ENCODE data around the gene ZCCHC13.
A peak's percentile ranks its signal among the peaks of the same experiment; 100 is the strongest.
"Not testable (repeated sequence)": the region's sequence is repeated elsewhere in the genome, so short reads cannot be mapped to it uniquely, and the experiment has no call there.

ZCCHC13 gene

DNA sequence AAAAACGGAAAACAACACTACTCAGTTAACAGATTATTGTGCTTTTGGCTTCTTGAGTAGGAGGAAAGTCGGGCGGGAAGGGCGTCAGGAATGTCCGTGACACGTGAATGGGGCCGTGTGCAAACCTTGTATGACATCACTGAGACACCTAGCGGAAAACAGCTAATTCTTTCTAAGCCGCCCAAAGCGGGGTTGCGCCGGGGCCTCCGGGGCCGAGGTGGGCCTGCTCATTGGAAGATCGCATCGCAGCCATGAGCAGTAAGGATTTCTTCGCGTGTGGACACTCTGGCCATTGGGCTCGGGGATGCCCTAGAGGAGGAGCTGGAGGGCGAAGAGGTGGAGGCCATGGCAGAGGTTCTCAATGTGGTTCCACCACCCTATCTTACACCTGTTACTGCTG, at the start of gene ZCCHC13:
Gene ZCCHC13, plus strand, starts transcription at position 165 of the 400 bp plus-strand sequence. Its CDS starts 87 bp downstream, at position 252.
- DNase-seq (ENCODE audit: low read depth in 2 of 2) = no peak

DNA sequence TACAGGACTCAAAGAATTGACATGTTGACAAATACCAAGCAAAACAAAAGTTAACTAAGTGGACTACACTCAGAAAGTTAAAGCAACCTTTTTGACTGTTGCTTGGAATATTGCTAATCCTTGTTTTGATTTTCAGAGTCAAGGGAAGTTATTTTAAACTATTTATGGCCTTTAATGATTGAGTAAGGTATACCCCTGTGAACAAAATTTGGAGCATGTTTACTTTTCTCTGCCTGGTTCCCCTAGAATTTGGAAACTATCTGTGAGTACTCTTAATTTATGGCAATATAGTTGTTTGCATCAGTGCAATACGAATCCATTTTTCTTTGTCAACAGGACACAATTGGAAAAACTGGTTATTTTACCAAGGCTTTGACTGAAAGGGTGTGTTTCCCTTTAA, 45.9 kb upstream of the ZCCHC13 start:
- not testable (repeated sequence) for DNase-seq (ENCODE audit: low read depth in 2 of 2)

GRCh38 chrX:74259885-74260491, 44.0 kb upstream of the ZCCHC13 start:
- DNase-seq (ENCODE audit: low read depth in 2 of 2) = no peak

GRCh38 chrX:74262452-74263209, 41.3 kb upstream of the ZCCHC13 start:
- no peak for DNase-seq (ENCODE audit: low read depth in 2 of 2)

GRCh38 chrX:74270393-74270792, 33.6 kb upstream of the ZCCHC13 start:
- DNase-seq (ENCODE audit: low read depth in 2 of 2) = no peak

DNA sequence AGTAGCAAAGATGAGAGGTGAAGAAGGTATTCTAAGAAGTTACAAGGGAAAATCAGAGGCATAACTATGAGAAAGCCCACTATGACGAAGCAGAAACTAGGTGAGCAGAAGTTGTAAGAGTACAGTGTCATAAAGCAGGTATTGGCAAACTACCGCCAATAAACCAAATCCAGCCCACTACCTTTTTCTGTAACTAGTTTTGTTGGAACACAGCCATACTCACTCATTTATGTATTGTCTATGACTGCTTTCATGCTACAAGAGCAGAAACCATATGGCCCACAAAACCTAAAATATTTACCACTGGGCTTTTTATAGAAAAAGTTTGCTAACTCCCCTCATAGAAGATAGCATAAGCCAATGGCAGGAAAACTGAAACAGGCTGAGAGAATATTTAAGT, 31.8 kb upstream of the ZCCHC13 start:
- DNase-seq (ENCODE audit: low read depth in 2 of 2) = no peak

DNA sequence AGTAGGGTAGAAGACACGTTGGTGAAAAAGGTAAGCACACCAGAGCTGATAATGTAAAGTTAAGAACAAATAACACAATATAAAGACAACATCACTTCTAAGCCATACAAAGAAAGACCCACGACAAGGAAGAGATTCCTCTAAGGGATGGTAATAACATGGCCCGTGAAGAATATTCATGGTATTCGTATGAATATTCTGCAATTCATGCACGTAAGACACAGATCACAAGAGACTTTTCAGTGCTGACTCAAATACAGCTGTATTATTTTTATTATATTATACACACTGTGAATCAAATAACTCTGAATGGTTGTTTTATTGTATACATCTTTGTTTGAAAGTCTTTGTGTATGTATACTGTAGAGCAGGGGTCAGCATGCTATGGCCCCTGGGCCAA, 29.5 kb upstream of the ZCCHC13 start:
- no peak for DNase-seq (ENCODE audit: low read depth in 2 of 2)

DNA sequence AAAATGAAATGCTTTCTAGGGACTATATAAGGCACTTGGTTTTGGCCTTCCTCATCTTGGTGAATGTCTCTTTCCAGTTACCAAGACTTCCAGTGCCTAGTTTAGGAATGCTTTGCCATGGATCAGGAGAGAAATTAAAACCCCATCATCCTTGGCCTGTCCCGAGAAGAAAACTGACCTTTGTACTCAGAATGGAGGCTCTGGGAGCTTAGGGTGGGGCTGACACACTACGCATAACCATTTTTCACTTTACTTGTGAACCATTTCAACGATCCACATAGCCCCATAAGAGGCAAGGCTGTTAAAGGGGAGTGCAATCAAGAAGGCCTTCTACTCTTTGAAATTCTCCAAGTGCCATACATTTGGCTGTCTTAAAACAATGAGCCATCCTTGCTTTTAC, 26.7 kb upstream of the ZCCHC13 start:
- no peak for DNase-seq (ENCODE audit: low read depth in 2 of 2)

DNA sequence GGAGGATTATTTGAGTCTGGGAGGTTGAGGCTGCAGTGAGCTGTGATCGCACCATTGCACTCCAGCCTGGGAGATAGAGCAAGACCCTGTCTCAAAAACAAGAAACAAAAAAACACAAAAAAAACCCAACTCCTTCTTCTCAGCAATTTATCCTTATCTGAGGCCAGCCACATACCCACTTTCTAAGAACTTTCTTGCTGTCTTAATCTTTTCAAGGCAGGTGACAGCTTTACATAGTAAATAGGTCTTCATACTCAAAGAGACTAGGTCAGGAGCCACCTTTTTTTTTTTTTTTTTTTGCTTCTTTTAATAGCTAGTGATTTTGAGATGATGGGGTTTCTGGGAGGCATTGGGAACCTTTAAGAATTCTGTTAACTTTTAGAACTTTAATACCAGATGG, 26.1 kb upstream of the ZCCHC13 start:
- no peak for DNase-seq (ENCODE audit: low read depth in 2 of 2)

DNA sequence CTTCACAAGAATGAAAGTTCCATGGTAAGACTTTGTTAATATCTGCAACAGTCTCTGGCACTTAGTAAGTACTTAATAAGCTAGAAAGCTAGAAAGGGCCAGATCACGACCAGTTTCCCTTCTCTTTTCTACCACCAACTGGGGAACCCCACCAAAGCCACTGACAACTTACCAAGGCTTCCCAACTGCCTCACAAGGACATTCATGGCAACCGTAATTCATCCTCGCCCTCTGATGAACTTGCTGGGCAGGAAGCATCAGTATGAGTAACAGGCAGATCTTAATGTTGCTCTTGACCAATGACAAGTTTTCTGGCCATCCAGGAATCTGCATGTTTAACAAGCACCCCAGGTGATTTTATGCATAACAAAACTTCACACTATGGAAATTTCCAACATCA, 23.2 kb upstream of the ZCCHC13 start:
- no peak for DNase-seq (ENCODE audit: low read depth in 2 of 2)

DNA sequence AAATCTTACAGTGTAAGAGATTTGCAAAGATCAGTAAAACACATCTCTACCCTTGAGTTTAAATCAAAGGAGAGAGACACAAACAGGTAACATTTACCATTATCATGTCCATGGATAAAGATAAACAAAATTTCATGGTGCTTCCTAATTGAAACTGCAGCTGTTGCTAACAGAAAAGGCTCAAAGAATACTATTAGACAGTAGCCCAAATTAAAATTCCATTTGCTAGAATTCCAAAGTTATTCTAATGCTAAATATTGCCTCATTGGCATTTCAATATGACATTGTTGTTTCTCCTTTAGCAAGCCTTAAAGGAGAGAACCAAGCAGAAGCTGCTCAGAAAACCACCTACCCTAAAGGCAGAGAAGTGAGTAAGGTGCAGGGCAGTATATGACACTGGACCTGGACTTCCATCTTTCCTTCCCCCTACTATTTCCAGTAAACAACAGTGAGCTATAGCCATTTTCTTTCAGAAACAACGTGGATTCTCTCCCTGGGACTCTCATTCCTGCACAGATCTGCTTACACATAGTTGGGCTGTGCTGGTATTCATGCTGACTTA, 19.5 kb upstream of the ZCCHC13 start:
- no peak for DNase-seq (ENCODE audit: low read depth in 2 of 2)

- no peak for DNase-seq (ENCODE audit: low read depth in 2 of 2)
Measured at GRCh38 chrX:74286950-74287740, 16.8 kb upstream of the ZCCHC13 start.

DNA sequence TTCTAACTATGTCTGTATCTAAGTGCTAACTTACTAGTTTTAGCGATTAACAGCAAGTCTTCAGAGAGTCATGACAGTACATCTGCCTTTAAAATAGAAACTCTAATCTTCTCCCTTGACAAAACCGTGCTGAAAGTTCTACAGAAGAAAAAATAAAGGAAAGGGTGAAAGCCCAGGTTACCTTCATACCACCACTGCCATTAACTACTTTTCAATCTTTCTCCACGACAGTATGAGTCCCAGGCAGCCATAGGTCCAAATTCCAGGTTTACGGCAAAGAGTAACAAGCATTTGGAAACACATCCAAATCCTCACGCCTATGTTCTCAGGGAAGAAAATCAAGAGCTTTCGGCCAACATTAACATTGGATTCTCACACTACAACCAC, 12.4 kb upstream of the ZCCHC13 start:
- no peak for DNase-seq (ENCODE audit: low read depth in 2 of 2)

GRCh38 chrX:74291964-74292807, 11.8 kb upstream of the ZCCHC13 start:
- peak; percentile 53 to 63 for DNase-seq (ENCODE audit: low read depth in 2 of 2)

GRCh38 chrX:74292808-74293123, 11.2 kb upstream of the ZCCHC13 start:
- no peak for DNase-seq (ENCODE audit: low read depth in 2 of 2)

- DNase-seq (ENCODE audit: low read depth in 2 of 2) = peak; percentile 35 to 41
Measured at GRCh38 chrX:74293343-74293946, 10.5 kb upstream of the ZCCHC13 start.

DNA sequence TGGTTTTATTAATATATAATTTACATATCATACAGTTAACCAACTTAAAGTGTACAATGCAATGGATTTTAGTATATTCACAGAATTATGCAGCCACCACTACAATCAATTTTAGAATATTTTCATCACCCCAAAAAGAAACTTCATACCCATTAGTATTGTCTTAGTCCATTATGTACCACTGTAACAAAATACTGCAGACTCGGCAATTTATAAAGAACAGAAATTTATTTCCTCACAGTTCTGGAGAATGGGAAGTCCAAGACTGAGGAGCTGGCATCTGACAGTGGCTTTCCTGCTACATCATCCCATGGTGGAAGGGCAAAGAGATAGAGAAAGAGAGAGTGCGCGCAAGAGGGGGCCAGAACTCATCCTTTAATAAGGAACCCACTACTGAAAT, 8.9 kb upstream of the ZCCHC13 start:
- no peak for DNase-seq (ENCODE audit: low read depth in 2 of 2)

- DNase-seq (ENCODE audit: low read depth in 2 of 2) = no peak
Measured at GRCh38 chrX:74297766-74298165, 6.2 kb upstream of the ZCCHC13 start.

GRCh38 chrX:74300869-74301268, 3.1 kb upstream of the ZCCHC13 start:
- no peak for DNase-seq (ENCODE audit: low read depth in 2 of 2)

DNA sequence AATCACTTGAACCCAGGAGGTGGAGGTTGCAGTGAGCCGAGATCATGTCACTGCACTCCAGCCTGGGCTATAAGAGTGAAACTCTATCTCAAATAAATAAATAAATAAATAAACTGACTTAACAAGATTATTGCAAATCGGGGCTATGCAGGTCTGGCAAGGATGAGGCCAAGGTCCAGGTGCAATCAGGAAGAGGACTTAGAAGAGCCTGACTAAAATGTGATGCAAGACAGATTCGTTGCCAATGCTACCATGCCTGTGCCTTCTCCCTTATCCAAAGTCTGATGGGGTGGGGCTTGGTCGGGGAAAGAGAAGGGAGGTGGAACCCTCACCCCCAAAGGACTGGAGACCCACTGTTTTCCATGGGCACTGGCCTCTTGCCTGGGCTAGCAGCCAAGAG, 14.7 kb downstream of the ZCCHC13 start:
- DNase-seq (ENCODE audit: low read depth in 2 of 2) = no peak

DNA sequence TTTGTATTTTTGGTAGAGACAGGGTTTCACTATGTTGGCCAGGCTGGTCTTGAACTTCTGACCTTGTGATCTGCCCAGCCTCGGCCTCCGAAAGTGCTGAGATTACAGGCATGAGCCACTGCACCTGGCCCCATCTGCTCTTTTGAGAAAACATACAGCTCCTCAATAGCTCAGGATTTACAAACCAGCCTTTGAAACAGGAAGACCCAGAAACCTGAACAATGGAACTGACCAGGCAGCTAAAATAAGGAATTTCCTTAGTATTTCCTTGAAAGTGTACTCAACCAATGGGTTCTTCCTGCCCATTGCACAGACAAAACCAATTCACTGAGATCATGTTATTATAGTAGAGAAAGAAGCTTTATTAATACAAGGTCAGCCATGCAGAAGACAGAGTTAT, 15.3 kb downstream of the ZCCHC13 start:
- DNase-seq (ENCODE audit: low read depth in 2 of 2) = not testable (repeated sequence)
